CD4-positive, alpha-beta T cell treated with Interleukin-15 for 4 hours (primary cell): ENCODE data around the gene PANK4.
"Not testable (repeated sequence)": the region's sequence is repeated elsewhere in the genome, so short reads cannot be mapped to it uniquely, and the experiment has no call there.

Experiments used
- DNase-seq: peaks from one replicate; pipeline ENCODE4 v3.0.0-alpha.2; 2020; ENCODE audit warnings: low spot score

The PANK4 gene

DNA sequence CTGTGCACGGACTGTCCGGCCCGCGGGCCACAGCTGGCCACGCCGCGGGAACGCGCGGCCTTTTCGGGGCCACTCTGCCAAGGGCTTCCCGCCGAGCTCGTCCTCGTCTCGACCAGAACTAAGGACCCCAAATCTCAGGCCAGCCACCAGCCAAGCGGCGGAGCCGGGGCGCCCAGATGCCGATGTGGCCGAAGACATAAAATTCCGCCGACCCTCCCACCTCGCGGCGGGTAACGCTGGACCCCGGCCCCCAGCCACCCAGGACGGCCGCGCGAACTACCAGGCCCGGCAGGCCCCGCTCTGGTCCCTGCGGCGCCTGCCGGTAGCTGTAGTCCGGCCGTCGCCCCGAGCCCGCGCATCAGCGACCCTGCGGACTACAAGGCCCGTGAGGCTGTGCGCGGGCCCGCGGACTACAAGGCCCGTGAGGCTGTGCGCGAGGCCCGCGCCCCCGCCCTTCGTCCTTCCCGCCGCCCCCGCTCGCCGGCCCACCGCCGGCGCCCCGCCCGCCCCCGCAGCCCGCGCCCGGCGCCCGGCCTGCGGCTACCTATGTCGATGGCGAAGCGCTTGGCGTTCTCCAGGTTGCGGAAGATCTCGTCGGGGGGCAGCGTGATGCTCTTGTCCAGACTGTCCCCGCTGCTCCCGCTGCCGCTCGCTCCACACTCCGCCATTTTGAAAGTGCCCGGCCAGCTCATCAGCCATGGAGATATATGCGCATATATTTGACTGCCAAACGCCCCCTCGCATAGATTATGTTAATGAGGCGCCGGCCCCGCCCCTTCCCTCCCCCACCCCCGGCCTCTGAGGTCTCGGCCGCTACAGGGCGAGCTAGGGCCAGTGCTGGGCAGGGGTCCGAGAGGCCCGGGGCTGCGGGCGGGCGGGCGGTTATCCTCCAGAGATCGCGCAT lies at the start of gene PANK4:
Gene PANK4 (minus strand): TSS at position 677 of the 904 bp plus-strand sequence. CDS start 9 bp downstream, at position 668.
- DNase-seq = peak; percentile 88

DNA sequence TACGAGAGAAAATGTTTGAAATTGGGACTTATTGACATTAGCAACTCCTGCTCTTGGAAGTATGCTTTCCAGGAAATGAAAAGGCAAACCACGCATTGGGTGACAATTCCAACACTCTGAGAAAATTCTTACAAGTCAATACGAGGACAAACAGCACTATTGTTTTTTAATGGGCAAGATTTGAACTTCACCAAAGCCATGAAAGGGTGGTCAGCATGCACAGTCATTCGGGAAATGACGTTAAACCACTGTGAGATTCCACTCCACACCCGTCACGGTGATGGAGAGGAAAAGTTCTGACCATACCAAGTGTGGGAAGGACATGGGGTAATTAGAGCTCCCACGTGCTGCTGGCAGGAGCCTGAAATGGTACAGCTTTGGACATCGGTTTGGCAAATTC lies 48.0 kb upstream of the PANK4 start:
- DNase-seq = no peak

DNA sequence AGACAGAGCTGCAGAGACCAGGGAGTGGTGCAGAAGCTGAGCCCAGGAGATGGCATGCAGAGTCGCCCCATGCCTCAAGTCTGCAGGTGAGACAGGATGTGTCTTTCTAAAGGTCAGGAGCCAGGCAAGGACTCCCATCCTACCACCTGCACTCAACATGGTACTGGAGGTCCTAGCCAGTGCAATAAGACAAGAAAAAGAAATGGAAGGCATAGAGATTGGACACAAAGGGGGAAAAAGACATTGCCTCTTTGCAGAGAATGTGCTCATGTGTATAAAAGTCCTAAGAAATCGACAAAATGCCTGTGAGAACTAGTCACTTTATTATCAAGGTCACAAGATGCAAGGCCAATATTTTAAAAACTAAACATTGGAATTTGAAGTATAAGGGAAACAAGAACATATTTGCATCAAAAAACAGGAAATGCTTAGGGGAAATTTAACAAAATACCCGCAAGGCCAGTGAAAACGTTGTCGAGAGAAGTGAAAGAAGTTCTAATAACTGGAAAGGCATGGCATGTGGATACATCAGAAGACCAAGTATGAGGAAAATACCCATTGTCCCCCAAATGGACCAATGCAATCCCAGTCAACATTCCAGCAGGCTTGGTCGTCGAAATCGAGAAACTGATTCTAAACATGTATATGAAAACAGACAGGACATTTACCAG lies 47.0 kb upstream of the PANK4 start:
- DNase-seq = no peak

DNA sequence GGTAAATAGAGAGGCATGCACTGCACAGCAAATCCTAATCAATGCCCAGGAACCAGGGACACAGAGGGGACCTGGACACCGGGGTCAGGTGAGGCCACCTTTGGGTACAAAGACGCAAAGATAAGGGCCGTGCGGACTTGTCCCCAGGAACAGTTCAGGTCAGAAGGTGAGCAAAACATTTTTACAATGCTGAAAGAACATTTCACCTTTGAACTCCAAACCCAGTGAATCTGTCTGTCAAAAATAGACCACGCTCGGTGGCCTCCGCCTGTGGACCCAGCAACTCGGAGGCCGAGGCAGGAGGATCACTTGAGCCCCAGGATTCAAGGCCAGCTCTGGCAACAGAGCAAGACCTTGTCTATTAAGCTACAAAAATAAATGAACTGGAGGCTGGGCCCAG lies 45.0 kb upstream of the PANK4 start:
- no peak for DNase-seq

DNA sequence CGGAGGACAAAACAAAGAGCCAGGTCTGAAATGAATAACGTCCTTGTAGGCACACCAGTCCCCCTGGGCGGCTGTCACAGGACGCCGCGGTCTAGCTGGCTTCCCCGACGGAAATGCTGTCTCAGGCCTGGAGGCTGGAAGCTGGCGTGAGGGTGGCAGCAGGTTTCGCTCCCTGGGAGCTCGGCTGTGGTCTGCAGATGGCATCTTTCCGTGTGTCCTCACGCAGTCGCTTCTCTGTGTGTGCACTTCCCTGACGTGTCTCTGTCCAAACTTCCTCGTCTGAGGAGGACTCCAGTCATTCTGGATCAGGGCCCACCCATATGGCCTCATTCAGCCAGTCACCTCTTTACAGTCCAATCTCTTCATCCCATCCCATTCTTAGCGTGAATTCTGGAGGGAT lies 43.9 kb upstream of the PANK4 start:
- no peak for DNase-seq

DNA sequence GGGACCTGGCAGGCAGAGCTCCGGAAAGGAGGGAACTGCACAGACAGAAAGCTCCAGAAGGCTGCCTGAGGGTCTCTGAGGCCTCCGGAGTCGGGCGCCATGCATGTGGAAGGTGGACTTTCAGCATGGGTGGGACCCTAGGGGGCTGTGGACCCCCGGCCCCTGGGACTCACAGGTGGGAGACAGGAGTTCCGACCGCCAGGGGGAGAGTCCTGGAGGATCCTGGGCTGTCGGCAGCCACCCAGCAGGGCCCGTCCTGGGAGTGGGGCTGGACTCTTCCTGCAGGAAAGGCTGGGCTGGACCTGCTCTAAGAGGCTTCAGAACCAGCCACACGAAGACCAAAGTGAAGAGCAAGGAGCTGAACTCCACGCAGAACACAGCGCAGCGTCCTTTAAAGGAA lies 43.3 kb upstream of the PANK4 start:
- DNase-seq = not testable (repeated sequence)

DNA sequence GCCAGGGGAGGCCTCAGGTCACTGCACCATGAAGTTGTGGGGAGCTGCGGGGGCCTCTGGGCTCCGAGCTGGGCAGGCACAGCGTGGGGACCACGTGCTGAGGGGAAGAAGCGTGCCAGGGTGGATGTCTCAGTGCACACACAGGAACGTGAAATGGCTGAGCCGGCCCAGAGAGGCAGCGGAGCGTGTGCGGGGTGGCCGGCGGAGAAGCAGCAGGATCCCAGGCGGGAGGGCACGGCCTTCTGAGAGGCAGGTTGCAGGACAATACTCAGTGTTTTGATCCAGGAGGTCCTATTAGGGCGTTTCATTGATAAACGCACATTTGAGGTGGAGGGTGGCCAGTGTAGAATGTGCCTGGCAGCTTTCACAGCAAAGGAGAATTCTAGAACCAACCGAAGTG lies 42.7 kb upstream of the PANK4 start:
- DNase-seq = no peak

DNA sequence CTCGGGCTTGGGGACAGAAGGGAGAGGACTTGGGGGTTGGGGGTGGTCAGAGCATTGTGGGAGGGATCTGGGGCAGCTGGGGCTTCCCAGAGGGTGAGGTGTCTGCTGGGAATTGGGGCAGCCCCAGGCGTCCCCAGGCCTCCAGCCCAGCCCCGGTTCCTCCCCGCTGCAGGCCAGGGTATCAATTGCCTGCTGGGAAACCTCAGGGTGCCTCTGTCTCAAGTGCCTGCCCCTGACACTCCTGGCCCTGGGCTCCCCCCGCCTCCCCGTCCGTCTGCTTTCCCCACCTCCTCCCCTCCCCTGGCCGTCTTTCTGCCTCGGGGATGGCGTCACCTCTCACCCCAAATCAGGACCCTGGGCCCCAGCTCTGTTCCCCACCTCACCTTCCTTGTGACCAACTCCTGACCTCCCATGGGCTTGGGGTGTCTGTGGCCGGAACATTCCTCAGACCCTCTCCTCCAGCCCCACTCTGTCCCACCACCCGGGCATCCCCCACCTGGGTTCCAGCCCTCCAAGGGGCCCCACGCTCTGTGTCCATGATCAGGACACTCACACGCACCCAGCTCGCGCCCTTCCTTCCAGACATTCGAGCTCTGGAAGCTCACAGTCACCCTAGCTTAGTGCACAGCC lies 41.9 kb upstream of the PANK4 start:
- not testable (repeated sequence) for DNase-seq

DNA sequence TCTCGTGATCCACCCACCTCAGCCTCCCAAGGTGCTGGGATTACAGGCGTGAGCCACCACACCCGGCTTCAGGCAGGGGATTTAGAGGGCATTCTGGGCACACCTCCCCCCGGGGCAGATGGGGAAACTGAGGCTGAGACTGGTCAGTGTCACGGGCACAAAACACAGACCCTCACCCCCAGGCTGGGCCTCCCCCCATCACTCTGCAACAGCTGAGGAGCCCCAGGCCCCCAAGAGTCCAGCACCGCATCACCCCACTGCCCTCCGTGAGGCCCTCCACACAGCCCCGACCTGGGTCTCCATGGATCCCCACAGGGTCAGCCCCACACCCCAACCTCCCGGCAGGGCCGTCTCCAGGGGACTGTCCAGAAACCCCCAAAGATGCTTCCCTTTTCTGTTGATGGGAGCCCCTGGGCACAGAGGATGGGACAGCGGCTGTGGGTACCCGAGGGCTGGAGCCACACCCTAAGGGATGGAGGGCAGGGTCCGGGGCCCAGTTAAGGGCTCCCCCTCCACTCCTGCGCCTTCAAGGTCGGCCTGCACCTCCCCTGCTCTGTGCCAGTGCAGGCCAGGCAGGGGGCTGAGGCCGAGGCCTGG lies 40.8 kb upstream of the PANK4 start:
- no peak for DNase-seq

DNA sequence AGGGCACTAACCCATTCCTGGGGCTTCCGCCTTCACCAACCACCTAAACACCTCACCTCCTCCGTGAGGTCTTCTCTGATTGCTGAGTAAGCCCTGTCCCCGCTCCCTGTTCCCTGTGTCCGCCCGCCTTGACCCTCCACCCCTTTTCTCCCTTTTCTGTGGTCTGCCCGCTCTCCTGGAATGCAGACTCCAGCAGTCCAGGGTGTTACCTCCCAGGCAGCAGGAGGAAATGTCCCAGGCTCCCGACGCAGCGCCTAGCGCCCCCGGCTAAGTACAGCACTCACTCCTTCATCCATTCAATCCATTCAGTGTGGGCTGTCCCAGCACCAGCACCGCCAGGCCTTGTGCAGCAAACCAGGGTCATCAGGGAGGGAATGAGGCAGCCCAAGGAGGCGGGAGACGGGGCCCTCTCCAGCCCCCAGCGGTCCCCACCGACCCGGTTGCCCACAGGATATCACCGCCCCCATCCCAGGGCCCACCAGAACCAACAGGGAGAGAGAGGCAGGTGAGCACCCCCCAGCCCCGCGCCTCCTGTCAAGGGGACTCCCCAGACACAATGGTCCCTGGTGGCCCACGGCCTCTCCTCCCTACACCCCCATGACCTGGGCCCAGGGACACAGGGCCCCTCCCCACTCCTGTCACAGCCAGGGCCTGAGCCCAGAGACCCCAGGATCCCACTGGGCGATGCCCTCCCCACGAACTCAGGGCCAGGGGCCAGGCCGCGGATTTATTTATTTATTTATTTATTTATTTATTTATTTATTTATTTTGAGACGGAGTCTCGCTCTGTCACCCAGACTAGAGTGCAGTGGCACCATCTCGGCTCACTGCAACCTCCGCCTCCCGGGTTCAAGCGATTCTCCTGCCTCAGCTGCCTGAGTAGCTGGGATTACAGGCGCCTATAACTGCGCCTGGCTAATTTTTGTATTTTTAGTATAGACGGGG lies 40.0 kb upstream of the PANK4 start:
- DNase-seq = no peak

DNA sequence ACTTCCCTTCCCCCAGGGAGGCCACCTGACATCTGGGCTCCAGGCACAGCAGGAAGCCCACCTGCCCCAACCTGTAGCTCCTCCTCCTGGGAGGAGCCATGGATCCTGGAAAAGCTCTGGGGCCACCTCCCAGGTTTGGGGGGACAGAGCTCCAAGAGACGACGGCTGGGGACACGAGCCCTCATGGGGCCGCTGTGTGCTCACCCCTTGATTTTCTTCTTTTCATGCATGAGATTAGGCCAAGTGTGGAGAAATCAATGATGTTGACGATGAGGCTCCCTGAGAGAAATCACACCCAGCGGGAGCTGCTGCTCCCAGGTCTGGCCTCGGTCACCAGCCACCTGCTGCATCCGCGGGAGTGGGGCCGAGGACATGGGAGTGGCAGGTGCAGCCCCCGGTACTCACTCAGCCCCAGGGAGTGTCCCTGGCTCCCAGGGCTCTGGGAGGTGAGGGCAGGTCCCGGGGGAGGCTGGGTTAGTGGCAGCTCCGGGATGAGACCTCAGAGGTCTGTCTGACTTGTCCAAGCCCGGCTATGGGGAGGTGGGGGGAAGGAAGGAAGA lies 38.5 kb upstream of the PANK4 start:
- no peak for DNase-seq

DNA sequence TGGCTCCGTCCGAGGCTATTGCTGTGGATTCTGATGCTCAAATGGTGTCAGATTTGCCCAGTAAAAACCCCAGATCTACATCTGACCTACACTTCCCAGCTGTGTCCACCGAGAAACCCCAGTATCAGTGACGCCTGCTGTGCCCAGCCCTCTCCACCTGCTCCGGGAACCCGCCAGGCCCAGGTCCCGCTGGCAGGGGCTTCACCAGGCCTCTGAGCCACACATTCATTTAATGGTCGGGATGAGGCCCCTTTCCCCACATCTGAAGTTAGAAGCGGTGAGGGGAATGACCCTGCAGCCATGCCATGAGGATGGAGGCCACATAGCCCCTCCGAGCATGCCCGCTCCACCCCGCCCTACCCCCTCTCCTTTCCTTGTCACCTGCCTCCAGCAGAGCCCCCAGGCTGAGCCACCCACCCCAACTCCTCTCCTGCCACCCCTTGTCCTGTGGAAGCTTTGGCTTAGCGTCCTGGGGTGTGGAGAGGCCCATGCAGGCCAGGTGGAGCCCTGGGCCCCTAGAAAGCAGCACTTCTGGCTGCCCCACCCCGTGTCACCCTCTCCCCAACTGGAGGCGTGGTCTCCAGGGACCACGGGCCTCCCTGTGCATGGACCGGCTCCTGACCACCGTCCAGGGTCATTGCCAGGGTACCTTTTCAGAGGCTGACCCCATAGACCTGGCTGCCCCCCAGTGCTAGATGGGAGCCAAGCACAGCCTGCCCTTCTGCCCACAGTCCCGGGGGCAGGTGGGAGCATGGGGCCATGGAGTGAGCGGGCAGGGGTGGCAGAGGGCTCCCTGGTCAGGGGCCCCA lies 37.8 kb upstream of the PANK4 start:
- DNase-seq = no peak

DNA sequence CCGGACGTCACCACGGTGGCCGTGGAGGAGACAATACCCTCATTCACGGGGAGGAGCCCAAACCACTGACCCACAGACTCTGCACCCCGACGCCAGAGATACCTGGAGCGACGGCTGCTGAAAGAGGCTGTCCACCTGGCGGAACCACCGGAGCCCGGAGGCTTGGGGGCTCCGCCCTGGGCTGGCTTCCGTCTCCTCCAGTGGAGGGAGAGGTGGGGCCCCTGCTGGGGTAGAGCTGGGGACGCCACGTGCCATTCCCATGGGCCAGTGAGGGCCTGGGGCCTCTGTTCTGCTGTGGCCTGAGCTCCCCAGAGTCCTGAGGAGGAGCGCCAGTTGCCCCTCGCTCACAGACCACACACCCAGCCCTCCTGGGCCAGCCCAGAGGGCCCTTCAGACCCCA lies 36.8 kb upstream of the PANK4 start:
- DNase-seq = no peak

DNA sequence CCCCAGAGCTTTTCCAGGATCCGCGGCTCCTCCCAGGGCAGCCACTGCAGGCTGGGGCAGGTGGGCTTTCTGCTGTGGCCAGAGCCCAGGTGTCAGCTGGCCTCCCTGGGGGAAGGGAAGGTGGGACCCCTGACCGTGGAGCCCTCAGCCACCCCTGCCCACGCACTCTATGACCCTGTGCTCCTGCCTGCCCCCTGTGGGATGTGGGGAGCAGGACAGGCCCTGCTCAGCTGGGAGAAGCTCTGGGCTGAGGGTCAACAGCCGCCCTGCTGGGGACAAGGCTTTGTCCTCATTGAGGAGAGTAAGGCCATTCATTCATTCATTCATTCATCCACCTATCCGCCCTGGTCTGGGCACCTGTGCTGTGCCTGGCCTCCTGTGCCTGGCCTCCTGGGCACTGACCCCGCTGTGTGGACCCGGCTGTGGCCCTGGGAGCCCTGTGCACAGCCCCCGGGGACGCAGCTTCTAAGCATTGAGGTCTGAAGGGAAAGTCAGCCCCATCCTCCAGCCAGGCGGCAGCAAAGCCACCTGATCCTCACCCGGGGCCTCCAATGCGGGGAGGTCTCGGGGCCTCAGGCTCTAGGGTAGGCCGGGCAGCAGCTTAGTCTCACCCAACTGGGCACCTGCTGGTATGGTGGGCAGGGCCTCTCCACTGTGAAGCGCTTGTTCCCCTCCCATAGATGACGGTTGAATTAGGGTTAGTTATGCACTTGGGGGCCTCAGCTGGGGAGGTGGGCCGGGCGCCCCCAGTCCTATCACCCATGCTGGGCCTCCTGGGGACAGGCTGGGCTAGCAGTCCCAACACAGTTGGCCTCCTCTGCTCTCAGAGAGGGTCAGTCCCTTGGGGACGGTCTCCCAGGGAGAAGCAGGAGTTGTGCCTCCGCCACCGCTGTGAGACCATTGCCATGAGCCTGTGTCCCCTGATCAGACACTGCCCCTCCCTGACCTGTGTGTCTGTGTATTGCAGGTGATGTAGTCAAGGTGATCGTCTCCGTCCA lies 35.8 kb upstream of the PANK4 start:
- DNase-seq = no peak

DNA sequence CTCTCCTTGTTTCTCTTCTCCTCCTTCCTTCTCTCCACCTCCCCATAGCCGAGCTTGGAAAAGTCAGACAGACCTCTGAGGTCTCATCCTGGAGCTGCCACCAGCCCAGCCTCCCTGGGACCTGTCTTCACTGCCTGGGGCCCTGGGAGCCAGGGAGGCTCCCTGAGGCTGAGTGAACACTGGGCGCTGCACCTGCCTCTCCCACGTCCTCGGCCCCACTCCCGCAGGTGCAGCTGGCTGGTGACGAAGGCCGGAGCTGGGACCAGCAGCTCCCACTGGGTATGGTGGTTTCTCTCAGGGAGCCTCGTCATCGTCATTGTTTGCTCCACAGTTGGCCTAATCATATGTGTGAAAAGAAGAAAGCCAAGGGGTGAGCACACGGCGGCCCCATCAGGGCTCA lies 35.0 kb upstream of the PANK4 start:
- no peak for DNase-seq

DNA sequence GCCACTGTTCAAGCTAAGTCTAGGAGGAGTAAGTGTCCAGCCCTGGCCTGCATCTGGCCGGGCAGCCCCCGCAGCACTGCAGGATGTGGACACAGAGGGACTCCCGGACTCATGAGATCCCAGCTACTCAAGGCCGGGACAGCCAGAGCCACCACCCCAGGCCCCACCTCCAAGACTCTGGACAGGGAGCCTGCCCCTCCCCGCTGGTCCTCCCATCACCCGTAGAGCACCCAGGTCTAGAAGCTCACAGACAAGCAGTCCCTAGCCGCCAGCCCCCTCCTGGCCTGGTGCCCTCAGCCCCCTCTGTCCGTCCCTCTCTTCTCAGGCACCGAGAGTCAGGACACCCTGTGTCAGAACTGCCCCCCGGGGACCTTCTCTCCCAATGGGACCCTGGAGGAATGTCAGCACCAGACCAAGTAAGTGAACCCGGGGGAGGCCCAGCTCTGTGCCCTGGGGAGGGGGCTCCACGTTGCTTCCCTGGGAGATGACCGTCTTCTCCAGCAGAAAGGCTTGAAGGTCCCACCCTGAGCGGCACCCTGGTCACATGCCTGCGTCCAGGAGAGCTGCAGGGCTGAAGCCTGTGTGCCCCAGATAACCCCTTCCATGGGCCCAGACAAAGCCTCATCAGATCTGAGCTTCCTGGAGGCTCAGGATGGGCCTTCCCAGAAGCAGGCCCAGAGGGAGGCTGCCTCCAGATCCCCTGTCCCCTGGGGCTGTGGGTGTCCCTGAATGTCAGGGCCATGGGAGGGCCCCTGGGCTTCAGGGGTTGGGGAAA lies 34.1 kb upstream of the PANK4 start:
- no peak for DNase-seq

DNA sequence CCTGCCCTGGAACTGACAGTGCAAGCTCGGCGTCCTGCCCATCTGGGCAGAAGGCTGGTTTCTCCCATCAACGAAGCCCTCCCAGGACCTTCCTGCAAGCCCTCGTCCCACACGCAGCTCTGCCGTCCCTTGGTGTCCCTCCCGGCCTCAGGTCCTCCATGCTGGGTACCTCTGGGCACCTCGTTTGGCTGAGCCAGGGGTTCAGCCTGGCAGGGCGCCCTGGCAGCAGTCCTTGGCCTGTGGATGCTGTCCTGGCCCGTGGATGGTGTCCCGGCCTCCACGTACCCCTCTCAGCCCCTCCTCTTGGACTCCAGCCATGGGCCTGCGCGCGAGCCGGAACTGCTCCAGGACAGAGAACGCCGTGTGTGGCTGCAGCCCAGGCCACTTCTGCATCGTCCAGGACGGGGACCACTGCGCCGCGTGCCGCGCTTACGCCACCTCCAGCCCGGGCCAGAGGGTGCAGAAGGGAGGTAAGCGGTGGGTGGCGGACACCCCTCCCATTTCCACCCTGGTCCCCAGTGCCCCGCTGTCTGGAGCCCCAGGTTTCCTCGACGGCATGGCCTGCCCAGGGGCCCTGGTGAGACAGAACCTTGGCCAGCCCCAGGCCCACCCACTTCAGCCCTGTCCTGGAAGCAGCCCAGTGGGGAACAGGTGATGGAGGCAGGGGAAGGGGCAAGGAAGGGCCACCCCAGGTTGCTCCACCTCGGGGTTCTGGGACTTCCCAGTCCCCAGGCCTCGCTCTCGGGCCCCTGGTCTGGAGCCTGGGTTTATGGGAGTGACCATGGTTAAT lies 33.3 kb upstream of the PANK4 start:
- DNase-seq = no peak
